Lung (tissue), 12 donors: Measurements from ENCODE around the gene ERC2. TPM values are rescaled to one million over a fixed set of nuclear protein-coding genes. Genes with fewer than 3 reads are reported as not detected.

ENCODE experiments used
- ATAC-seq: fragments of 200-7000 bp; cut with Tn5 transposase; one replicate; pipeline ENCODE4 v1.9.1; 2020; ENCODE audit warnings: moderate number of reproducible peaks; ENCODE audit not compliant: insufficient read depth, low FRiP score
- DNase-seq, 3 donors: peaks; one replicate each; pipeline ENCODE4 v3.0.0-alpha.2; 2013 to 2017
- H3K27ac ChIP-seq, 2 donors: one replicate each; pipeline ENCODE4 v1.5.1; 2013; ENCODE audit warnings: mild to moderate bottlenecking in 2 of 2, moderate library complexity in 2 of 2, control low read depth in 1 of 2, inconsistent platforms in 1 of 2, low read depth in 1 of 2, low read length in 1 of 2
- H3K27me3 ChIP-seq, 3 donors: one replicate each; pipeline ENCODE4 v1.5.1; 2013; ENCODE audit warnings: low read length in 2 of 3; ENCODE audit not compliant: control insufficient read depth in 3 of 3, insufficient read depth in 3 of 3
- H3K36me3 ChIP-seq, 4 donors: one replicate each; pipeline ENCODE4 v1.5.1; 2013; ENCODE audit warnings: low read length in 4 of 4, mild to moderate bottlenecking in 1 of 4, moderate library complexity in 1 of 4; ENCODE audit not compliant: control insufficient read depth in 4 of 4, insufficient read depth in 4 of 4
- H3K4me1 ChIP-seq, 5 donors: one replicate each; pipeline ENCODE4 v1.5.1; 2013; ENCODE audit warnings: low read length in 5 of 5, mild to moderate bottlenecking in 2 of 5, moderate library complexity in 1 of 5; ENCODE audit not compliant: control insufficient read depth in 5 of 5, insufficient read depth in 5 of 5
- H3K4me3 ChIP-seq: one replicate; pipeline ENCODE4 v1.5.1; 2013; ENCODE audit warnings: mild to moderate bottlenecking, control low read depth, moderate library complexity
- H3K9ac ChIP-seq, 2 donors: one replicate each; pipeline ENCODE4 v1.5.1; 2013; ENCODE audit warnings: low read length in 2 of 2, control low read depth in 1 of 2; ENCODE audit not compliant: insufficient read depth in 1 of 2
- H3K9me3 ChIP-seq, 4 donors: one replicate each; pipeline ENCODE4 v1.5.1; 2013; ENCODE audit warnings: low read length in 3 of 4, mild to moderate bottlenecking in 1 of 4, moderate library complexity in 1 of 4; ENCODE audit not compliant: control insufficient read depth in 4 of 4, insufficient read depth in 3 of 4
- WGBS, 2 donors: extraction: QIAGEN DNeasy Blood & Tissue Kit; methylation state at CpG; one replicate each; pipeline ENCODE4 v1.1.7; 2013; 5-methylcytosine and 5-hydroxymethylcytosine counted together
- polyA plus RNA-seq, 2 donors: library from polyadenylated mRNA; stranded (reverse); fragments of 200-250 nt; gene quantifications; one replicate each; pipeline ENCODE4 v1.2.1, GENCODE V29; 2013
- total RNA-seq, 2 donors: library from RNA; depleted of rRNA in 1 of 2; stranded (reverse); fragments of >200 nt in 1 of 2; gene quantifications; one replicate each; pipeline ENCODE4 v1.2.1, GENCODE V29; 2014 to 2021
- TF ChIP-seq, protein P1 (sequence below): IDR thresholded peaks from 2 replicates; pipeline ENCODE4 v1.5.1; 2012; ENCODE audit warnings: mild to moderate bottlenecking; ENCODE audit errors: control extremely low read depth, extremely low read depth
- donor health status: control.
- donor health status: control.
- donor health status: Bipolar disorder and iron deficiency.
- donor health status: healthy.
- donor health status: DM: yes; HTN: yes; CAD: no.

ERC2 gene
- total and polyA plus RNA-seq, 4 donors = 0.20 to 3.5 (median 0.97) TPM

DNA sequence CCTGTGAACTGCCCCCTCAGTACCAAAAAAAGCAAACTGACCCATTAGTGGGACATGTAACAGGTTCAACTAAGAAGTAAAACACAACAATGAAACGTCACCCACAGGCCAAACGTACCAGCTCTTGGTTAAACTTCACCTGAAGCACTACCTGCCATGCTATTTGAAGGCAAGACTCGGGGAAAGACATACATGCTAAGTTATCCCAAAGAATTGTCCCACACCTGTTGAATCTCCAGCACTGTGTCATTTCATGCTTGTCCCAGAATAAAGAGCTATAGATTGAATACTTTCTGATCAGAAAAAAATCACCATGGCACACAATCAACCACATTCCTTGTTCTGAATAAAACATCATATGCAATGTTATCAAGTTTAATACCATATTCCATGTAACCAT is 785.8 kb downstream of the ERC2 start:
- Histone ChIP-seq H3K27me3 (peaks cover 0 to 4% (median 1%) of the 10 kb centered on the region in 3 donors), H3K9me3 (no peaks in the 10 kb centered on the region), H3K9ac (no peak overlapping the region), H3K4me1 (peaks cover 0 to 15% (median 0%) of the 10 kb centered on the region in 5 donors), H3K36me3 (no peaks in the 10 kb centered on the region), H3K4me3 (no peak overlapping the region), H3K27ac (no peak overlapping the region)
- TF ChIP-seq, protein P1, sequence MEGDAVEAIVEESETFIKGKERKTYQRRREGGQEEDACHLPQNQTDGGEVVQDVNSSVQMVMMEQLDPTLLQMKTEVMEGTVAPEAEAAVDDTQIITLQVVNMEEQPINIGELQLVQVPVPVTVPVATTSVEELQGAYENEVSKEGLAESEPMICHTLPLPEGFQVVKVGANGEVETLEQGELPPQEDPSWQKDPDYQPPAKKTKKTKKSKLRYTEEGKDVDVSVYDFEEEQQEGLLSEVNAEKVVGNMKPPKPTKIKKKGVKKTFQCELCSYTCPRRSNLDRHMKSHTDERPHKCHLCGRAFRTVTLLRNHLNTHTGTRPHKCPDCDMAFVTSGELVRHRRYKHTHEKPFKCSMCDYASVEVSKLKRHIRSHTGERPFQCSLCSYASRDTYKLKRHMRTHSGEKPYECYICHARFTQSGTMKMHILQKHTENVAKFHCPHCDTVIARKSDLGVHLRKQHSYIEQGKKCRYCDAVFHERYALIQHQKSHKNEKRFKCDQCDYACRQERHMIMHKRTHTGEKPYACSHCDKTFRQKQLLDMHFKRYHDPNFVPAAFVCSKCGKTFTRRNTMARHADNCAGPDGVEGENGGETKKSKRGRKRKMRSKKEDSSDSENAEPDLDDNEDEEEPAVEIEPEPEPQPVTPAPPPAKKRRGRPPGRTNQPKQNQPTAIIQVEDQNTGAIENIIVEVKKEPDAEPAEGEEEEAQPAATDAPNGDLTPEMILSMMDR = no peak
- DNase-seq = no peak
- 87 to 95% methylated on average over 3 of the region's 3 CpGs for WGBS, 2 donors
- no peak for ATAC-seq

DNA sequence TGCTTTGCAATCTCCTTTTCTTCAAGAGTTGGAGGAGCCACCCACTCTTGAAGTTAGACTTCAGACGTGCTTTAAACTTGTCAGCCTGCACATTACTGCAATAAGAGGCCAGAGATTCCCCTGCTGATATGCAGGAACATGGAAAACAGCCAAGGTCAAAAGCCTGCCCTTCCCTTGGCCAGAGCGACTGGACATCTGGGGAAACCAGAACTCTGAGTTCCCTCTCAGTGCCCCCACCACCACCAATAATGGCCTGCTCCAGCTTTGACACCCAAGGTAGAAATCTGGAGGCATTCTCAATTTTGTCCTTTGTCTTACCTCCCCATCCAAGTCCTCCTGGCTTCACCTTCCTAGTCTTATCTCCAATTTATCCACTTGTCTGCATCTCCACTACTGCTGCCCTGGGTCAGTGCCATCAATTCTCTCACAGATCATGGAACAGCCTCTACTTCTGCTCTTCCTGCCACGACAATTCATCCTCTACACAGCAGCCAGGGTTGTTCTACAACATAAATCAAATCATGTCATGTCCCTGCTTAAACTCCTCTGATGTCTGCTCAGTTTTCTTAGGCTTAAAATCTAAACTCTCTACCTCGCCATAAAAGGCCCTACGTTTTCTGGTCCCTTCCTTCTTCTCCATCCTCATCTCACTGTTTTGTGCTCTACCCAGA is 789.6 kb downstream of the ERC2 start:
- DNase-seq (no peak), ATAC-seq (no peak)
- no peak overlapping the region for H3K9ac ChIP-seq
- no peaks in the 10 kb centered on the region for H3K9me3 ChIP-seq
- peaks cover 0 to 2% (median 0%) of the 10 kb centered on the region in 5 donors for H3K4me1 ChIP-seq
- TF ChIP-seq, protein P1 = no peak
- 60 to 79% methylated on average over 5 of the region's 5 CpGs for WGBS, 2 donors
- no peak overlapping the region for H3K4me3 ChIP-seq
- H3K27ac ChIP-seq = no peak overlapping the region
- H3K36me3 ChIP-seq = no peaks in the 10 kb centered on the region
- H3K27me3 ChIP-seq = no peaks in the 10 kb centered on the region

DNA sequence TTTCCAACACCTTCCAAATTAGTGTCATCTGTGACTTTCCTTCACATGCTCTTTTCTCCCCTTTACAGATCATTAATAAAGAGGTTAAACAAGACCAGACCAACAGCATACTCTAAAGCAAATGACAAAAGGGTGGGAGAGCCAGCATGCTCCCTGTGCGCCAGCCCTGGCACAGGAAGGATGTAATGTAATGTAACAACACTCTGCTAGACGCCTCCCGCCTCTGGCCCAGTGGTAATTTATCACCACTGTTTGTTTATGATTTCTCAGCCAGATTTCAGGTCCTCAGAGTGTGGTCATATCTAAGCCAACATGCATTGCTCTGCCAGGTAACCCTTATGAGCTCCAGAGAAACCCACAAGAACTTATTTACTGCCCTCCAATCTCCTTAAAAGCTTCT is 791.6 kb downstream of the ERC2 start:
- ATAC-seq = no peak
- Histone ChIP-seq H3K27me3 (no peaks in the 10 kb centered on the region), H3K4me1 (peaks cover 0 to 2% (median 0%) of the 10 kb centered on the region in 5 donors), H3K9me3 (no peaks in the 10 kb centered on the region), H3K4me3 (no peak overlapping the region), H3K27ac (no peak overlapping the region), H3K9ac (no peak overlapping the region), H3K36me3 (no peaks in the 10 kb centered on the region)
- WGBS, 2 donors = 37 to 42% methylated on average over 3 of the region's 3 CpGs
- TF ChIP-seq, protein P1 = no peak
- no peak for DNase-seq

DNA sequence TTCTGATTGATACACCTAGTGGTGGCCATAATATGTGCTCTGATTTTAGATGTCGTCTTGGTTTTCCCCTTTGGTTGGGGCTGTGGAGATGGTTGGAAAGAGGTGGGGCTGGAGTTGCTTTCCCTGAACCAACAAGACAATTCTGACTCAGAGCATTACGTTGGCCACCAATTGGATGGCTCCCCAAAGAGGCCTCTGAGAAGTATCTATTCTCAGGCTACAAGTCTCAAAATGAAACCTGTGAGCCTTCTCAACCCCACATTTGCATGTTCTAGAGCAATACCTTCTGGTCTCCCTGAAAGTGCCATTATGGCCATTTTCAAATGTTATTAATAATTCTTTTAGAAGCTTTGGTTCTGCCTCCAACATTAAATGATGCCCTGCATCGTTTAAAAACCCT is 792.8 kb downstream of the ERC2 start:
- H3K9ac ChIP-seq = no peak overlapping the region
- H3K27ac ChIP-seq = no peak overlapping the region
- TF ChIP-seq, protein P1 = no peak

More for the DNA sequence above, 792.8 kb downstream of the ERC2 start:
- Histone ChIP-seq H3K4me3 (no peak overlapping the region), H3K9me3 (peaks cover 0 to 1% (median 0%) of the 10 kb centered on the region in 4 donors), H3K4me1 (peaks cover 0 to 2% (median 0%) of the 10 kb centered on the region in 5 donors), H3K27me3 (no peaks in the 10 kb centered on the region), H3K36me3 (no peaks in the 10 kb centered on the region)
- no peak for DNase-seq
- 87 to 89% methylated on average over 3 of the region's 3 CpGs for WGBS, 2 donors
- no peak for ATAC-seq
